Measurements from ENCODE around the gene CCDC150.
A peak's percentile ranks its signal among the peaks of the same experiment; 100 is the strongest.
"Not testable (repeated sequence)": the region's sequence is repeated elsewhere in the genome, so short reads cannot be mapped to it uniquely, and the experiment has no call there.

The CCDC150 gene

GRCh38 chr2:196635156-196635555 lies 4.4 kb upstream of the CCDC150 start:
- no peak for DNase-seq (ENCODE audit: low read depth)

- no peak for DNase-seq (ENCODE audit: low read depth)
Measured at GRCh38 chr2:196638765-196639164, 750 bp upstream of the CCDC150 start.

GRCh38 chr2:196640031-196640548 lies 575 bp downstream of the CCDC150 start:
- no peak for DNase-seq (ENCODE audit: low read depth)

- no peak for DNase-seq (ENCODE audit: low read depth)
Measured at GRCh38 chr2:196649202-196649601, 9.7 kb downstream of the CCDC150 start.

- DNase-seq (ENCODE audit: low read depth): no peak
Measured at GRCh38 chr2:196651387-196652094, 12.0 kb downstream of the CCDC150 start.

GRCh38 chr2:196652869-196653268 lies 13.4 kb downstream of the CCDC150 start:
- DNase-seq (ENCODE audit: low read depth): no peak

- DNase-seq (ENCODE audit: low read depth): no peak
Measured at GRCh38 chr2:196653843-196654242, 14.3 kb downstream of the CCDC150 start.

- DNase-seq (ENCODE audit: low read depth): no peak
Measured at GRCh38 chr2:196655761-196656160, 16.2 kb downstream of the CCDC150 start.

GRCh38 chr2:196657333-196657732 lies 17.8 kb downstream of the CCDC150 start:
- DNase-seq (ENCODE audit: low read depth): no peak

GRCh38 chr2:196659844-196660243 lies 20.3 kb downstream of the CCDC150 start:
- DNase-seq (ENCODE audit: low read depth): no peak

GRCh38 chr2:196660244-196660643 lies 20.7 kb downstream of the CCDC150 start:
- peak; percentile 79 for DNase-seq (ENCODE audit: low read depth)

GRCh38 chr2:196670342-196670741 lies 30.8 kb downstream of the CCDC150 start:
- DNase-seq (ENCODE audit: low read depth): no peak

GRCh38 chr2:196675963-196676362 lies 36.4 kb downstream of the CCDC150 start:
- DNase-seq (ENCODE audit: low read depth): no peak

- DNase-seq (ENCODE audit: low read depth): no peak
Measured at GRCh38 chr2:196677404-196677803, 37.9 kb downstream of the CCDC150 start.

GRCh38 chr2:196679368-196679767 lies 39.9 kb downstream of the CCDC150 start:
- DNase-seq (ENCODE audit: low read depth): no peak

GRCh38 chr2:196681510-196681909 lies 42.0 kb downstream of the CCDC150 start:
- no peak for DNase-seq (ENCODE audit: low read depth)

GRCh38 chr2:196685792-196686191 lies 46.3 kb downstream of the CCDC150 start:
- no peak for DNase-seq (ENCODE audit: low read depth)

- not testable (repeated sequence) for DNase-seq (ENCODE audit: low read depth)
Measured at GRCh38 chr2:196686737-196687136, 47.2 kb downstream of the CCDC150 start.

- DNase-seq (ENCODE audit: low read depth): no peak
Measured at GRCh38 chr2:196696423-196697079, 57.0 kb downstream of the CCDC150 start.

- no peak for DNase-seq (ENCODE audit: low read depth)
Measured at GRCh38 chr2:196697825-196698224, 58.3 kb downstream of the CCDC150 start.

- no peak for DNase-seq (ENCODE audit: low read depth)
Measured at GRCh38 chr2:196702641-196703040, 63.1 kb downstream of the CCDC150 start.

- no peak for DNase-seq (ENCODE audit: low read depth)
Measured at GRCh38 chr2:196703695-196704094, 64.2 kb downstream of the CCDC150 start.

- DNase-seq (ENCODE audit: low read depth): not testable (repeated sequence)
Measured at GRCh38 chr2:196710056-196710455, 70.5 kb downstream of the CCDC150 start.

GRCh38 chr2:196711625-196712024 lies 72.1 kb downstream of the CCDC150 start:
- DNase-seq (ENCODE audit: low read depth): no peak

All from GM04503 (cell line).